GM12864 (cell line): Measurements from ENCODE around the gene BCAS4.

Experiments used
- DNase-seq: peaks from one replicate; pipeline ENCODE4 v3.0.0-alpha.2; 2011; ENCODE audit warnings: low read depth
- H3K4me3 ChIP-seq: 2 replicates; pipeline ENCODE4 v1.5.1; 2011; ENCODE audit warnings: mild to moderate bottlenecking, low read depth, low read length, control low read depth
- TF ChIP-seq, protein P1 (sequence below): IDR thresholded peaks from 2 replicates; pipeline ENCODE4 v1.5.1; 2011; ENCODE audit warnings: low read depth, mild to moderate bottlenecking, moderate library complexity, low read length, control low read depth, inconsistent platforms; ENCODE audit errors: missing control alignments

The BCAS4 gene

GRCh38 chr20:50904067-50904570 is 109.3 kb downstream of the BCAS4 start:
- no peak overlapping the region for H3K4me3 ChIP-seq
- no peak for DNase-seq
- TF ChIP-seq, protein P1, sequence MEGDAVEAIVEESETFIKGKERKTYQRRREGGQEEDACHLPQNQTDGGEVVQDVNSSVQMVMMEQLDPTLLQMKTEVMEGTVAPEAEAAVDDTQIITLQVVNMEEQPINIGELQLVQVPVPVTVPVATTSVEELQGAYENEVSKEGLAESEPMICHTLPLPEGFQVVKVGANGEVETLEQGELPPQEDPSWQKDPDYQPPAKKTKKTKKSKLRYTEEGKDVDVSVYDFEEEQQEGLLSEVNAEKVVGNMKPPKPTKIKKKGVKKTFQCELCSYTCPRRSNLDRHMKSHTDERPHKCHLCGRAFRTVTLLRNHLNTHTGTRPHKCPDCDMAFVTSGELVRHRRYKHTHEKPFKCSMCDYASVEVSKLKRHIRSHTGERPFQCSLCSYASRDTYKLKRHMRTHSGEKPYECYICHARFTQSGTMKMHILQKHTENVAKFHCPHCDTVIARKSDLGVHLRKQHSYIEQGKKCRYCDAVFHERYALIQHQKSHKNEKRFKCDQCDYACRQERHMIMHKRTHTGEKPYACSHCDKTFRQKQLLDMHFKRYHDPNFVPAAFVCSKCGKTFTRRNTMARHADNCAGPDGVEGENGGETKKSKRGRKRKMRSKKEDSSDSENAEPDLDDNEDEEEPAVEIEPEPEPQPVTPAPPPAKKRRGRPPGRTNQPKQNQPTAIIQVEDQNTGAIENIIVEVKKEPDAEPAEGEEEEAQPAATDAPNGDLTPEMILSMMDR: no peak

DNA sequence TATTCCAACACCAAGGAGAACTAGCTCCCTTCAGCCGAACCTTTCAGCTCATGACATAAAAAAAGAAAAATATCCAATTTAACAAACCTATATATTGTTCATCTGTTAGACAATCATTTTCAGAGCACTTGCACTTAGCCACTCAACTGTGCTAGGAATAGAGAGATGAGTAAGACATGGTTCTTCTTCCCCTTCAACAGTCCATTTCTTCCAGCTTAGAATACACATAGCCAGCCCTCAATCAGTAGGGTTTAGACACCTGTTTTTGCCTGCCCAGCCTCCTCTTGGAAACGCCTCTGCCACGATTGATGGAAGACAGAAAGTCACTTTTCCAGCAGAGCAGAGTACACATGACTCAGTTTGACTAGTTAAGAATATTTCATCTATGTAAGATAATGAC is 114.6 kb downstream of the BCAS4 start:
- TF ChIP-seq, protein P1: no peak
- DNase-seq: no peak
- H3K4me3 ChIP-seq: no peak overlapping the region

DNA sequence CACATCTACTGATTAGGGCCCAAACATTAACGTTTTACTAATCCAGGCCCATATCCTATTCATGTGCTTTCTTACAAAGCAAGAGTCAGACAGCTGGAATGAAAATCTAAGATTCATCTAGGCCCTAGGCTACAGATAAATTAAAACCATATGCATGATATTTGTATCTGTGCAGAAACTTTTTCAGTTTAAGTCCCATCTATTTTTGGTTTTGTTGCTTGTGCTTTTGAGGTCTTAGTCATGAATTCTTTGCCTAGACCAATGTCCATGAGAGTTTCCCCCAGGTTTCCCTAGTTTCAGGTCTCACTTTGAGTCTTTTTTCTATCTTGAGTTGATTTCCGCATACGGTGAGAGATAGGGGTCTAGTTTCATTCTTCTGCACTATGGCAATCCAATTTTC is 116.2 kb downstream of the BCAS4 start:
- DNase-seq: no peak
- no peak overlapping the region for H3K4me3 ChIP-seq

GRCh38 chr20:50911716-50912115 is 116.9 kb downstream of the BCAS4 start:
- no peak overlapping the region for H3K4me3 ChIP-seq
- DNase-seq: no peak
- TF ChIP-seq, protein P1: no peak

More for the DNA sequence above, 116.2 kb downstream of the BCAS4 start:
- TF ChIP-seq, protein P1: no peak

DNA sequence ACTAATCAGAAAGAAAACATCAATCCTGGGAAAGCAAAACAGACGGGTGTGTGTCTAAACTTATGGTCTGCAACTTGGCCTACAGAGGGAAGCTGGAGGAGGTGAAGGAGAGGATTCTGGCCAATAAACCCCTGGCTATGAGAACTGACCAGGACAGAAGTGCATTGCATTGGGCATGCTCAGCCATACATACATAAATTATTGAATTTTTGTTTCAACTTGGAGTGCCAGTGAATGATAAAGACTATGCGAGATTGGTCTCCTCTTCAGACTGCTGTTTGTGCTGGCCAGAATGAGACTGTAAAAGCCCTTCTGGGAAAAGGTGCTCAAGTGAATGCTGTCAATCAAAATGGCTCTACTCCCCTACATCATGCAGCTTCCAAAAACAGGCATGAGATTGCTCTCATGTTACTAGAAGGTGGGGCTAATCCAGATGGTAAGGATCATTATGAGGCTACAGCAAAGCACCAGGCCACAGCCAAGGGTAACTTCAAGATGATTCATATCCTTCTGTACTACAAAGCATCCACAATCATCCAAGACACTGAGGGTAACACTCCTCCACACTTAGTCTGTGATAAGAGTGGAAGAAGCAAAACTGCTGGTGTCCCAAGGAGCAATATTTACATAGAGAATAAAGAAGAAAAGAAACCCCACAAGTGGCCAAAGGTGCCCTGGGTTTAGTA is 119.0 kb downstream of the BCAS4 start:
- H3K4me3 ChIP-seq: no peak overlapping the region
- TF ChIP-seq, protein P1: no peak
- no peak for DNase-seq

DNA sequence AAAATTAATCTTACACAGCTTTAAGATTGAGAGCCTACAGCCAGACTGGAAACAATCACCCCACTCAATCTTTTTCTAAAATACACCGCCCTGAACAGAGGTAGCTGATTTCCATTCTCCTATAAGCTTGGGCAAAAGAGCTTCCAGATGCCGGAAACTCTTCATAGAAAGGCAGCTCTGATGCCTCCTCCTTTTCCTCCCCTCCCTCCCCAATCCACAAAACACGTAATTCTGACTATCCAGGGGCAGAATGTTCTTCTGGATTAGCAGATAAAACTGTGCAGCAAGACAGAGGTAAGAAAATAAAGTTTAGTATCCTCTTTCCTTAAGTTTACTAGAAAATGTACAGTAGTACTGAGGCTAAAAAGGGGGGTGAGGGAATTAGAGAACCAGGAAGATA is 120.6 kb downstream of the BCAS4 start:
- TF ChIP-seq, protein P1: no peak
- DNase-seq: no peak
- no peak overlapping the region for H3K4me3 ChIP-seq

- TF ChIP-seq, protein P1: no peak
- no peak for DNase-seq
- no peak overlapping the region for H3K4me3 ChIP-seq
These were observed 121.4 kb downstream of the BCAS4 start for GRCh38 chr20:50916257-50916656.
